Calu3 (cell line): ENCODE data around the gene FMN2. TPM values are rescaled to one million over a fixed set of nuclear protein-coding genes. Genes with fewer than 3 reads are reported as not detected.

Source experiments
- BruUV-seq: library from RNA; stranded (reverse); fragments of 400-500 nt; replicated peaks from 2 replicates; lab custom pipeline; 2021; lab: Mats Ljungman, UMichigan
- CTCF ChIA-PET: fragments of 300-600 bp; sonication (Branson Sonifier 250); formaldehyde crosslinking; loops from one replicate; lab custom pipeline; 2022; ENCODE audit warnings: antibody characterized with exemption; lab: Charles Lee
- DNase-seq: peaks from one replicate; pipeline ENCODE4 v3.0.0; 2022
- H3K27ac Mint-ChIP-seq: one replicate; pipeline ENCODE4 v1.8.0; 2022; ENCODE audit warnings: mixed read lengths; ENCODE audit not compliant: unreplicated experiment
- H3K27me3 Mint-ChIP-seq: one replicate; pipeline ENCODE4 v1.8.0; 2022; ENCODE audit warnings: mixed read lengths; ENCODE audit not compliant: unreplicated experiment
- H3K36me3 Mint-ChIP-seq: one replicate; pipeline ENCODE4 v1.8.0; 2022; ENCODE audit warnings: mild to moderate bottlenecking, moderate library complexity, mixed read lengths; ENCODE audit not compliant: insufficient read depth, unreplicated experiment
- H3K4me1 Mint-ChIP-seq: one replicate; pipeline ENCODE4 v1.8.0; 2022; ENCODE audit warnings: mild to moderate bottlenecking, low read depth, mixed read lengths; ENCODE audit not compliant: unreplicated experiment
- H3K4me3 Mint-ChIP-seq: one replicate; pipeline ENCODE4 v1.8.0; 2022; ENCODE audit warnings: mild to moderate bottlenecking, low read depth, moderate library complexity, mixed read lengths; ENCODE audit not compliant: unreplicated experiment
- H3K9me3 Mint-ChIP-seq: one replicate; pipeline ENCODE4 v1.8.0; 2022; ENCODE audit warnings: low read depth, mixed read lengths; ENCODE audit not compliant: unreplicated experiment
- intact Hi-C: fragments of 100-400 bp; cut with micrococcal nuclease; formaldehyde crosslinking; loops from one replicate; pipeline ENCODE4 v1.10.0; 2022; ENCODE audit not compliant: unreplicated experiment
- total RNA-seq: library from RNA; stranded (reverse); gene quantifications from 2 replicates; pipeline ENCODE4 v1.2.3, GENCODE V29; 2022
- TF ChIP-seq, protein P1 (sequence below): fragments of 200-600 bp; IDR thresholded peaks from one replicate; pipeline ENCODE4 v1.8.0; 2022; ENCODE audit warnings: antibody characterized with exemption; ENCODE audit not compliant: unreplicated experiment

FMN2 gene
- total RNA-seq, 1 experiment from 2014 or later = 0.12 TPM

DNA sequence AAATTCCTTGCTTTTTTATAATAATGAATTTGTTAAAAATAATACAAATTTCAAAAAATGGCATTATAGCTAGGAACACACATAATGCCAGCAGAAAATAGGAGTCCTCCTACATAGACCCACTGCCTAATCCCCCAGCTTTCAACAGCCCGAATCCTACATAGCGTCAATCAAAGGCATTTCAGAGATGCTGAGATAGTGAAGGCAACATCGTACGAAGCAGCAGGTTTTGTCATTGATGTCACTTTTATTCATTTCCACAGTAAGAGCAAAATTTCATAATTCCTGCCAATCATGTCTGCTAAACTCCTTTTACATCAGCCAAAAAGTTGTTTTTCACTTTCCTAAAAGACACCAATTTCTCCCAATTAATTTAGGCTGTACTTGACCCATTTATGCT is 426.2 kb downstream of the FMN2 start:
- Mint-ChIP-seq H3K27ac (no peak overlapping the region), H3K4me1 (peaks cover 25% of the 10 kb centered on the region), H3K4me3 (no peak overlapping the region), H3K27me3 (no peaks in the 10 kb centered on the region), H3K9me3 (no peaks in the 10 kb centered on the region), H3K36me3 (peaks cover 9% of the 10 kb centered on the region)
- intact Hi-C loops = no loop called here
- TF ChIP-seq, protein P1, sequence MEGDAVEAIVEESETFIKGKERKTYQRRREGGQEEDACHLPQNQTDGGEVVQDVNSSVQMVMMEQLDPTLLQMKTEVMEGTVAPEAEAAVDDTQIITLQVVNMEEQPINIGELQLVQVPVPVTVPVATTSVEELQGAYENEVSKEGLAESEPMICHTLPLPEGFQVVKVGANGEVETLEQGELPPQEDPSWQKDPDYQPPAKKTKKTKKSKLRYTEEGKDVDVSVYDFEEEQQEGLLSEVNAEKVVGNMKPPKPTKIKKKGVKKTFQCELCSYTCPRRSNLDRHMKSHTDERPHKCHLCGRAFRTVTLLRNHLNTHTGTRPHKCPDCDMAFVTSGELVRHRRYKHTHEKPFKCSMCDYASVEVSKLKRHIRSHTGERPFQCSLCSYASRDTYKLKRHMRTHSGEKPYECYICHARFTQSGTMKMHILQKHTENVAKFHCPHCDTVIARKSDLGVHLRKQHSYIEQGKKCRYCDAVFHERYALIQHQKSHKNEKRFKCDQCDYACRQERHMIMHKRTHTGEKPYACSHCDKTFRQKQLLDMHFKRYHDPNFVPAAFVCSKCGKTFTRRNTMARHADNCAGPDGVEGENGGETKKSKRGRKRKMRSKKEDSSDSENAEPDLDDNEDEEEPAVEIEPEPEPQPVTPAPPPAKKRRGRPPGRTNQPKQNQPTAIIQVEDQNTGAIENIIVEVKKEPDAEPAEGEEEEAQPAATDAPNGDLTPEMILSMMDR = no peak
- CTCF ChIA-PET = no interaction called here
- no TSS peak for BruUV-seq
- DNase-seq = no peak

DNA sequence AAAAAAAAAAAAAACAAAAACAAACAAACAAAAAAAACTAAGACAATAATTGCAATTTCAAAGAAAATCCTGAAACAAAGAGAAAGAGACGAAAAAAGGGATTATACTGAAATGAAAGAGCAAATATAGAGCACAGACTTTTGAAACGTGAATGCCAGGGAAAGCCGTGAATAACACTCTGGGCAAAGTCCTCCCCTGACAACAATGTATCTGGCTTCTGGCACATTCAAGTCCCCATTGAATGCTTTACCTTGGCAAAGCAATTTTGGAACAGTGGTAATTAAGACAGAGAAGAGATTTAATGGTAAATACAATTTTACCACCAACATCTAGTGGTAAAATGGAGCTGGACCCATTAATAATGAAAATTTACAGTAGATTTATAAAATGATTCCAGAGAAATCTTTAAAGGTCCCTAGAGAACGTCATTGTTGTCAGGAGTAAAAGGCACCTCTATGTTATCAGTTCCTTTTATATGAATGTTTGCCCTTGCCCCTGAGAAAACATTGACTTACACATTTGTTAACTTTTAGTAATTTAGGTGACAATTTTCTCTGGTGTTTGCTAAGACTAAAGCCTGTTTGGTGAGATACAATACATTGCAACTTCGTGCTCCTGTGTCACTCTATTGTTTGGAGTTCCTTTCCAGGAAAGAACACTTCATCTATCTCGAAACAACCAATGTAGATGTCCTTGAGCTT is 430.6 kb downstream of the FMN2 start:
- no peak for DNase-seq
- TF ChIP-seq, protein P1 = no peak
- H3K27me3 Mint-ChIP-seq = no peaks in the 10 kb centered on the region
- peaks cover 6% of the 10 kb centered on the region for H3K36me3 Mint-ChIP-seq
- no peaks in the 10 kb centered on the region for H3K9me3 Mint-ChIP-seq
- H3K4me3 Mint-ChIP-seq = no peak overlapping the region
- H3K4me1 Mint-ChIP-seq = peaks cover 8% of the 10 kb centered on the region
- CTCF ChIA-PET = interaction anchor here (0.7 kb wide), 1 partner anchor 336 kb away, joined by 3 read pairs; no protein-coding TSS in a partner anchor
- H3K27ac Mint-ChIP-seq = peak overlapping the region; percentile 13
- intact Hi-C loops = loop anchor here (10.0 kb wide), 1 partner anchor 487 kb away; no protein-coding TSS in a partner anchor
- BruUV-seq = no TSS peak

DNA sequence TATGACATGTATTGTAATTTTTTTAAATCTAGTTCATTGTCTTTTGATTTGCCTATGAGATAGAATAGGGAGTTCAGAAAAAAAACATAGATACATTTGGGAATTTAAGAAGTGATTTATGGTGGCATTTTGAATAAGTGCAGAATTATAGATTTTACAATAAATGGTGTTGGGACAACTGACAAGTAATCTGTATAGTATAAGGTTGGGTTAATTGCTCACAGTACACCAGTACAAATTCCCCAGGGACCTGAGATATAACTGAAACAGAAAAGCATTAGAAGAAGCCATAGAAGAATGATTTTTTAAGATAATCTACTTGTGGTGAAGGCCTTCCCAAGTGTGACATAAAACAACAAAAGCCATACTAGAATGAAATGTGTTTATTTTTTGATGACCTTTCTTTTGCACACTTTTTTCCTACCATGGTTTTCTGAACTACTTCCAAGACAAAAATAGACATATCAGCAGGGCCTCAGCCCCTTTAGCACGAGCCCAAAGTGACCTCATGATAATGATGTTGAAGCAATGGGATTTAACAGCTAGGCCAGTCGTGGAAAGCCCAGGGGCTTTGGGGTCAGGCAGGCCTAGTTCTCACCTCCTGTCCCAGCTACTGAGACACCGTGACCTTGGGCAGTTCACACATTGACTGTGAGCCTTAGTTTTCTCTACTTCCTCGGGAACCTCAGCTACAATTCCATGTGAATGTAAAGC is 432.8 kb downstream of the FMN2 start:
- Mint-ChIP-seq H3K27ac (no peak overlapping the region), H3K27me3 (no peaks in the 10 kb centered on the region), H3K4me3 (no peak overlapping the region), H3K36me3 (peaks cover 6% of the 10 kb centered on the region), H3K4me1 (peaks cover 8% of the 10 kb centered on the region), H3K9me3 (no peaks in the 10 kb centered on the region)
- TF ChIP-seq, protein P1 = no peak
- CTCF ChIA-PET = no interaction called here
- no TSS peak for BruUV-seq
- intact Hi-C loops = loop anchor here (10.0 kb wide), 1 partner anchor 490 kb away; no protein-coding TSS in a partner anchor
- DNase-seq = no peak
